ENCODE data around the gene MOV10. TPM values are rescaled to one million over a fixed set of nuclear protein-coding genes. Genes with fewer than 3 reads are reported as not detected.

Gene MOV10, protein sequence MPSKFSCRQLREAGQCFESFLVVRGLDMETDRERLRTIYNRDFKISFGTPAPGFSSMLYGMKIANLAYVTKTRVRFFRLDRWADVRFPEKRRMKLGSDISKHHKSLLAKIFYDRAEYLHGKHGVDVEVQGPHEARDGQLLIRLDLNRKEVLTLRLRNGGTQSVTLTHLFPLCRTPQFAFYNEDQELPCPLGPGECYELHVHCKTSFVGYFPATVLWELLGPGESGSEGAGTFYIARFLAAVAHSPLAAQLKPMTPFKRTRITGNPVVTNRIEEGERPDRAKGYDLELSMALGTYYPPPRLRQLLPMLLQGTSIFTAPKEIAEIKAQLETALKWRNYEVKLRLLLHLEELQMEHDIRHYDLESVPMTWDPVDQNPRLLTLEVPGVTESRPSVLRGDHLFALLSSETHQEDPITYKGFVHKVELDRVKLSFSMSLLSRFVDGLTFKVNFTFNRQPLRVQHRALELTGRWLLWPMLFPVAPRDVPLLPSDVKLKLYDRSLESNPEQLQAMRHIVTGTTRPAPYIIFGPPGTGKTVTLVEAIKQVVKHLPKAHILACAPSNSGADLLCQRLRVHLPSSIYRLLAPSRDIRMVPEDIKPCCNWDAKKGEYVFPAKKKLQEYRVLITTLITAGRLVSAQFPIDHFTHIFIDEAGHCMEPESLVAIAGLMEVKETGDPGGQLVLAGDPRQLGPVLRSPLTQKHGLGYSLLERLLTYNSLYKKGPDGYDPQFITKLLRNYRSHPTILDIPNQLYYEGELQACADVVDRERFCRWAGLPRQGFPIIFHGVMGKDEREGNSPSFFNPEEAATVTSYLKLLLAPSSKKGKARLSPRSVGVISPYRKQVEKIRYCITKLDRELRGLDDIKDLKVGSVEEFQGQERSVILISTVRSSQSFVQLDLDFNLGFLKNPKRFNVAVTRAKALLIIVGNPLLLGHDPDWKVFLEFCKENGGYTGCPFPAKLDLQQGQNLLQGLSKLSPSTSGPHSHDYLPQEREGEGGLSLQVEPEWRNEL
- total RNA-seq (2016; rRNA removed; fragmentation: Illumina TruSeq; extraction: Trizol) (38.0 and 56.4 TPM in 2 replicates), polyA plus RNA-seq (2011; rRNA removed) (58.2 and 70.6 TPM in 2 replicates), polyA minus RNA-seq (2011; rRNA and poly(A)+ RNA removed; ENCODE audit: low replicate concordance) (73.5 and 79.2 TPM in 2 replicates), Bru-seq, nascent RNA (percentile 80 among the genes with signal in this experiment), BruChase-seq, experiment 1, labeled RNA remaining after a 6-hour chase (percentile 82 among the genes with signal in this experiment), BruChase-seq, experiment 2, labeled RNA remaining after a 2-hour chase (percentile 82 among the genes with signal in this experiment)
- total RNA-seq (2016; cell fraction: cytosol; rRNA removed; fragmentation: Illumina TruSeq; extraction: Trizol; ENCODE audit: low read depth), result 8.9 and 12.9 TPM in 2 replicates
- 38.3 and 56.0 TPM in 2 replicates for total RNA-seq (2016; cell fraction: insoluble cytoplasmic fraction; rRNA removed; fragmentation: Illumina TruSeq; extraction: Trizol)
- 16.5 and 18.1 TPM in 2 replicates for total RNA-seq (2016; cell fraction: membrane; rRNA removed; fragmentation: Illumina TruSeq; extraction: Trizol)
- total RNA-seq (2016; cell fraction: nucleus; rRNA removed; fragmentation: Illumina TruSeq; extraction: Trizol), result 73.8 and 86.8 TPM in 2 replicates
- 29.1 and 29.4 TPM in 2 replicates for polyA plus RNA-seq (2011; cell fraction: cytosol; rRNA removed)
- 312 and 401 TPM in 2 replicates for polyA plus RNA-seq (2011; cell fraction: nucleus; rRNA removed)
- polyA plus RNA-seq (2012), result 49.6 and 55.9 TPM in 2 replicates
- polyA plus RNA-seq (2016; cell fraction: cytosol; fragmentation: Illumina TruSeq; extraction: Trizol; ENCODE audit: low read depth), result 11.5 and 13.4 TPM in 2 replicates
- 53.0 and 64.1 TPM in 2 replicates for polyA plus RNA-seq (2016; cell fraction: insoluble cytoplasmic fraction; fragmentation: Illumina TruSeq; extraction: Trizol; ENCODE audit: low read depth)
- polyA plus RNA-seq (2016; cell fraction: membrane; fragmentation: Illumina TruSeq; extraction: Trizol; ENCODE audit: low read depth), result 20.2 and 20.9 TPM in 2 replicates
- 253 and 261 TPM in 2 replicates for polyA plus RNA-seq (2016; cell fraction: nucleus; fragmentation: Illumina TruSeq; extraction: Trizol; ENCODE audit: insufficient read depth, low read depth)
- polyA minus RNA-seq (2011; cell fraction: cytosol; rRNA and poly(A)+ RNA removed), result 22.2 and 39.1 TPM in 2 replicates
- polyA minus RNA-seq (2011; cell fraction: nucleus; rRNA and poly(A)+ RNA removed), result 92.0 and 96.2 TPM in 2 replicates
- long read RNA-seq, experiment 1, partial matches to known transcripts, result 7 of 18 reads
- long read RNA-seq, experiment 1, other reads (novel, unspliced or antisense), result 2 of 18 reads
- long read RNA-seq, experiment 2, transcript MOV10-201 (20 exons, 3,383 nt), result major isoform, 10 of 60 reads
- long read RNA-seq, experiment 2, transcript MOV10-204 (21 exons, 3,641 nt), result minor isoform, 6 of 60 reads
- long read RNA-seq, experiment 2, transcript MOV10-203 (21 exons, 3,552 nt), result minor isoform, 6 of 60 reads
- long read RNA-seq, experiment 2, partial matches to known transcripts, result 29 of 60 reads
- long read RNA-seq, experiment 2, other reads (novel, unspliced or antisense), result 9 of 60 reads

DNA sequence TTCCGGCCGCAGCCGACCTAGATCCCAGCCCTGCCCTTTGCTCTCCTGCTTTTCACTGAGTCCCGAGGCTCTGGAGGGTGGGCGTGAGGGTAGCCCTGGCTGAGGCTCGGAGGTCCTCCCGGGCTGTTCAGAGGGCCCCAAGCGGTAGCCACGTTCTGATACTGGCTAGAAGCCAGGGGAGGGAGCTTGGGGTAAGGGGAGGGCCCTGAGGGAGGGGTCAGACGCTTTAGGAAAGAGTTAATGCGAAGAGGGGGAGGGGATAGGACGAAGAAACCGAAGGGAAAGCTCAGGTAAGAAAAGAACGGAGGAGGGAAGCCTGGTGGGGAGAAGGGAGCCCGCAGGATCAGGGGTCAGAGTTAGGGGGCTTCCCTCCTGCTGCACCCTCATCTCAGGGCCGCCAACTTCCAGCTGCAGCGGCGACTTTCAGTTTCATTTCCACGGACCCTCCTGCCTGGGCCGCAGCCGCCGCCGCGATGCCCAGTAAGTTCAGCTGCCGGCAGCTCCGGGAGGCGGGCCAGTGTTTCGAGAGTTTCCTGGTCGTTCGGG is at the start of gene MOV10:
MOV10 (plus strand) TSS at position 220 of the 546 bp plus-strand sequence; CDS start at position 474, 254 bp downstream.
- in situ Hi-C loops (cut with HindIII; ENCODE audit: extremely low pct_ligation_motif_present, low pct_unique_long_range_greater_than_20kb), result loop anchor here (5.0 kb wide), 1 partner anchor 33 kb away; the partner anchor contains the start of gene RHOC
- WGBS (ENCODE audit: low lambda C conversion rate), result 1% methylated on average over 16 of the region's 30 CpGs
- H2AFZ ChIP-seq (ENCODE audit: low read length), result no peak within 1 kb of the TSS
- no peaks in the 10 kb centered on the region for H4K20me1 ChIP-seq (ENCODE audit: insufficient read depth, low read length)
- peak within 1 kb of the TSS; percentile 92 for H3K9ac ChIP-seq (ENCODE audit: insufficient read depth, low read depth, low read length)
- BruUV-seq (replicated peaks), result no TSS peak
- peak within 1 kb of the TSS; percentile 90 for H3K27ac ChIP-seq (ENCODE audit: extremely low read length, insufficient read depth, low read length)
- peaks cover 5 to 10% of the 10 kb centered on the region in 2 experiments; a peak in 3 of 5 replicates for H3K36me3 ChIP-seq (replicated peaks in 1 of 2; ENCODE audit: control insufficient read depth in 1 of 2, insufficient read depth in 2 of 2, low read length in 2 of 2)
- peak within 1 kb of the TSS; percentile 82 to 91 (median 83) for H3K4me3 ChIP-seq (replicated peaks in 1 of 3; ENCODE audit: insufficient read depth in 1 of 3, low read depth in 2 of 3, low read length in 3 of 3)
- CTCF ChIA-PET (ENCODE audit: low intra/inter-chr PET ratio, low total read pairs), result interaction anchor here (3.7 kb wide), 1 partner anchor 33 kb away, joined by 17 read pairs; the partner anchor contains the start of gene RHOC
- peak within 1 kb of the TSS; percentile 91 for H3K4me2 ChIP-seq (ENCODE audit: low read depth, low read length)
- ATAC-seq (peak; percentile 87), DNase-seq (ENCODE audit: low spot score) (peak; percentile 67), FAIRE-seq (no peak)
- H3K79me2 ChIP-seq (ENCODE audit: insufficient read depth, low read length), result peaks cover 43% of the 10 kb centered on the region
- intact Hi-C loops (cut with micrococcal nuclease; ENCODE audit: unreplicated experiment), result loop anchor here (2.0 kb wide), 2 partner anchors 24 to 56 kb away; partner anchors contain the start of genes CAPZA1 and ST7L
- POLR2A ChIA-PET, result interaction anchor here (0.8 to 5.5 kb wide), 16 partner anchors 10 to 280 kb away, joined by 3 to 251 read pairs (median 7); partner anchors contain the start of genes PPM1J, RHOC and ST7L
- H3K27me3 ChIP-seq (ENCODE audit: control insufficient read depth in 1 of 2, insufficient read depth in 2 of 2, low read length in 2 of 2), result no peaks in the 10 kb centered on the region; a peak in 1 of 5 replicates
- peaks cover 49% of the 10 kb centered on the region for H3K4me1 ChIP-seq (ENCODE audit: insufficient read depth, low read length)
- H3K9me3 ChIP-seq (ENCODE audit: low read length), result no peaks in the 10 kb centered on the region
- TF ChIP-seq, protein P1, sequence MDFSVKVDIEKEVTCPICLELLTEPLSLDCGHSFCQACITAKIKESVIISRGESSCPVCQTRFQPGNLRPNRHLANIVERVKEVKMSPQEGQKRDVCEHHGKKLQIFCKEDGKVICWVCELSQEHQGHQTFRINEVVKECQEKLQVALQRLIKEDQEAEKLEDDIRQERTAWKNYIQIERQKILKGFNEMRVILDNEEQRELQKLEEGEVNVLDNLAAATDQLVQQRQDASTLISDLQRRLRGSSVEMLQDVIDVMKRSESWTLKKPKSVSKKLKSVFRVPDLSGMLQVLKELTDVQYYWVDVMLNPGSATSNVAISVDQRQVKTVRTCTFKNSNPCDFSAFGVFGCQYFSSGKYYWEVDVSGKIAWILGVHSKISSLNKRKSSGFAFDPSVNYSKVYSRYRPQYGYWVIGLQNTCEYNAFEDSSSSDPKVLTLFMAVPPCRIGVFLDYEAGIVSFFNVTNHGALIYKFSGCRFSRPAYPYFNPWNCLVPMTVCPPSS (IDR thresholded peaks at IDR 0.05), result no peak
- TF ChIP-seq, protein P2, sequence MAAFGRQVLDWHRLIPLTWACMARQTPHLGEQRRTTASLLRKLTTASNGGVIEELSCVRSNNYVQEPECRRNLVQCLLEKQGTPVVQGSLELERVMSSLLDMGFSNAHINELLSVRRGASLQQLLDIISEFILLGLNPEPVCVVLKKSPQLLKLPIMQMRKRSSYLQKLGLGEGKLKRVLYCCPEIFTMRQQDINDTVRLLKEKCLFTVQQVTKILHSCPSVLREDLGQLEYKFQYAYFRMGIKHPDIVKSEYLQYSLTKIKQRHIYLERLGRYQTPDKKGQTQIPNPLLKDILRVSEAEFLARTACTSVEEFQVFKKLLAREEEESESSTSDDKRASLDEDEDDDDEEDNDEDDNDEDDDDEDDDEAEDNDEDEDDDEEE (CRISPR knock-in tag; IDR thresholded peaks at IDR 0.05), result no peak
- TF ChIP-seq, protein P3, sequence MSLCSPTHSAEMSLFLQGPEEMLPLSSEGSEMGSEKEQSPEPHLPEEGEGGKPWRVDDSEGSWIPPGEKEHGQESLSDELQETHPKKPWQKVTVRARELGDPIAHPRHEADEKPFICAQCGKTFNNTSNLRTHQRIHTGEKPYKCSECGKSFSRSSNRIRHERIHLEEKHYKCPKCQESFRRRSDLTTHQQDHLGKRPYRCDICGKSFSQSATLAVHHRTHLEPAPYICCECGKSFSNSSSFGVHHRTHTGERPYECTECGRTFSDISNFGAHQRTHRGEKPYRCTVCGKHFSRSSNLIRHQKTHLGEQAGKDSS (CRISPR knock-in tag; IDR thresholded peaks at IDR 0.05; ENCODE audit: borderline replicate concordance, low read depth), result peak; percentile 37; the same call in 1 of the 2 replicates
- TF ChIP-seq, protein P4, sequence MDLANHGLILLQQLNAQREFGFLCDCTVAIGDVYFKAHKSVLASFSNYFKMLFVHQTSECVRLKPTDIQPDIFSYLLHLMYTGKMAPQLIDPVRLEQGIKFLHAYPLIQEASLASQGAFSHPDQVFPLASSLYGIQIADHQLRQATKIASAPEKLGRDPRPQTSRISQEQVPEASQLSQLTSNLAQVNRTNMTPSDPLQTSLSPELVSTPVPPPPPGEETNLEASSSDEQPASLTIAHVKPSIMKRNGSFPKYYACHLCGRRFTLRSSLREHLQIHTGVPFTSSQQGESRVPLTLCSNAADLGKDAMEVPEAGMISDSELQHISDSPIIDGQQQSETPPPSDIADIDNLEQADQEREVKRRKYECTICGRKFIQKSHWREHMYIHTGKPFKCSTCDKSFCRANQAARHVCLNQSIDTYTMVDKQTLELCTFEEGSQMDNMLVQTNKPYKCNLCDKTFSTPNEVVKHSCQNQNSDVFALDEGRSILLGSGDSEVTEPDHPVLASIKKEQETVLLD (CRISPR knock-in tag; IDR thresholded peaks at IDR 0.05; ENCODE audit: low read depth), result no peak
- TF ChIP-seq, protein P5, sequence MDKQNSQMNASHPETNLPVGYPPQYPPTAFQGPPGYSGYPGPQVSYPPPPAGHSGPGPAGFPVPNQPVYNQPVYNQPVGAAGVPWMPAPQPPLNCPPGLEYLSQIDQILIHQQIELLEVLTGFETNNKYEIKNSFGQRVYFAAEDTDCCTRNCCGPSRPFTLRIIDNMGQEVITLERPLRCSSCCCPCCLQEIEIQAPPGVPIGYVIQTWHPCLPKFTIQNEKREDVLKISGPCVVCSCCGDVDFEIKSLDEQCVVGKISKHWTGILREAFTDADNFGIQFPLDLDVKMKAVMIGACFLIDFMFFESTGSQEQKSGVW (CRISPR knock-in tag; IDR thresholded peaks at IDR 0.05; ENCODE audit: borderline replicate concordance), result 0 out of 2 replicates have a peak, but pooled peaks have one; percentile 20
- TF ChIP-seq ARNT (IDR thresholded peaks at IDR 0.05), result no peak
